ENCODE measurements around the gene KRTAP12-2.
"Not testable (repeated sequence)": the region's sequence is repeated elsewhere in the genome, so short reads cannot be mapped to it uniquely, and the experiment has no call there.

Gene KRTAP12-2

GRCh38 chr21:44649521-44650100 lies 17.1 kb downstream of the KRTAP12-2 start:
- no peak for DNase-seq

GRCh38 chr21:44648557-44649311 lies 18.0 kb downstream of the KRTAP12-2 start:
- DNase-seq, result no peak

GRCh38 chr21:44647222-44647552 lies 19.5 kb downstream of the KRTAP12-2 start:
- DNase-seq, result no peak

- not testable (repeated sequence) for DNase-seq
Measured at GRCh38 chr21:44646366-44647221, 20.1 kb downstream of the KRTAP12-2 start, which contains the start of gene KRTAP10-11. KRTAP10-11 (plus strand) TSS chr21:44646414; CDS start chr21:44646459, 45 bp downstream.

GRCh38 chr21:44644878-44645277 lies 21.8 kb downstream of the KRTAP12-2 start:
- DNase-seq, result no peak

- DNase-seq, result no peak
Measured at GRCh38 chr21:44643741-44644310, 22.9 kb downstream of the KRTAP12-2 start.

- DNase-seq, result no peak
Measured at GRCh38 chr21:44640761-44641160, 26.0 kb downstream of the KRTAP12-2 start.

- no peak for DNase-seq
Measured at GRCh38 chr21:44639331-44639655, 27.4 kb downstream of the KRTAP12-2 start.

- DNase-seq, result not testable (repeated sequence)
Measured at GRCh38 chr21:44638506-44639330, 28.0 kb downstream of the KRTAP12-2 start.

- DNase-seq, result not testable (repeated sequence)
Measured at GRCh38 chr21:44637851-44638348, 28.8 kb downstream of the KRTAP12-2 start.

- no peak for DNase-seq
Measured at GRCh38 chr21:44637018-44637850, 29.5 kb downstream of the KRTAP12-2 start, which contains the start of gene KRTAP10-10. KRTAP10-10 (plus strand) TSS chr21:44637356; CDS start chr21:44637418, 62 bp downstream.

- DNase-seq, result no peak
Measured at GRCh38 chr21:44636209-44637017, 30.3 kb downstream of the KRTAP12-2 start.

- no peak for DNase-seq
Measured at GRCh38 chr21:44632067-44632466, 34.7 kb downstream of the KRTAP12-2 start.

GRCh38 chr21:44630440-44630839 lies 36.3 kb downstream of the KRTAP12-2 start:
- DNase-seq, result no peak

GRCh38 chr21:44628707-44629391 lies 37.9 kb downstream of the KRTAP12-2 start:
- no peak for DNase-seq

- DNase-seq, result not testable (repeated sequence)
Measured at GRCh38 chr21:44627831-44628233, 38.9 kb downstream of the KRTAP12-2 start.

GRCh38 chr21:44627181-44627822 lies 39.4 kb downstream of the KRTAP12-2 start:
- not testable (repeated sequence) for DNase-seq

- DNase-seq, result no peak
Measured at GRCh38 chr21:44626673-44627143, 40.0 kb downstream of the KRTAP12-2 start, which contains the start of gene KRTAP10-9. KRTAP10-9 (plus strand) TSS chr21:44627093; CDS start chr21:44627172, 79 bp downstream.

- DNase-seq, result no peak
Measured at GRCh38 chr21:44626262-44626661, 40.5 kb downstream of the KRTAP12-2 start.
